HEK293T (cell line): ENCODE results near the gene ESYT2.

Experiments
- CTCF ChIA-PET: fragments of 350-600 bp; formaldehyde crosslinking; extraction: SDS; loops from one replicate; lab custom pipeline; 2021; ENCODE audit warnings: antibody characterized with exemption, inconsistent platforms; lab: Yijun Ruan, JAX
- POLR2A ChIA-PET: fragments of 350-600 bp; formaldehyde crosslinking; extraction: SDS; loops from one replicate; lab custom pipeline; 2020; ENCODE audit warnings: antibody characterized with exemption, inconsistent platforms; lab: Yijun Ruan, JAX
- DNase-seq: peaks from one replicate; pipeline ENCODE4 v3.0.0; 2012; ENCODE audit warnings: mixed read lengths; ENCODE audit errors: extremely low spot score
- ARNT ChIP-seq: fragments of 450-650 bp; IDR thresholded peaks from 2 replicates; pipeline ENCODE4 v1.6.1; 2017; ENCODE audit warnings: mild to moderate bottlenecking
- BHLHE40 ChIP-seq: fragments of 450-650 bp; IDR thresholded peaks from 2 replicates; pipeline ENCODE4 v1.6.1; 2016; ENCODE audit warnings: mild to moderate bottlenecking, moderate library complexity, borderline replicate concordance
- CTBP1 ChIP-seq: fragments of 450-650 bp; IDR thresholded peaks from 2 replicates; pipeline ENCODE4 v1.6.1; 2016; ENCODE audit warnings: borderline replicate concordance
- ELF4 ChIP-seq: fragments of 450-650 bp; IDR thresholded peaks from 2 replicates; pipeline ENCODE4 v1.6.1; 2017; ENCODE audit warnings: antibody characterized with exemption
- FOXA1 ChIP-seq: fragments of 450-650 bp; IDR thresholded peaks from 2 replicates; pipeline ENCODE4 v1.6.1; 2016; ENCODE audit warnings: mild to moderate bottlenecking
- FOXK2 ChIP-seq: fragments of 450-650 bp; IDR thresholded peaks from 2 replicates; pipeline ENCODE4 v1.6.1; 2016; ENCODE audit warnings: mild to moderate bottlenecking
- FOXM1 ChIP-seq: fragments of 450-650 bp; IDR thresholded peaks from 2 replicates; pipeline ENCODE4 v1.6.1; 2017; ENCODE audit warnings: mild to moderate bottlenecking, borderline replicate concordance
- HDGF ChIP-seq: fragments of 450-650 bp; IDR thresholded peaks from 2 replicates; pipeline ENCODE4 v1.6.1; 2017; ENCODE audit warnings: antibody characterized with exemption, borderline replicate concordance
- L3MBTL2 ChIP-seq: fragments of 450-650 bp; conservative IDR thresholded peaks from 2 replicates; pipeline ENCODE4 v1.6.1; 2016; ENCODE audit warnings: mild to moderate bottlenecking
- LEF1 ChIP-seq: fragments of 450-650 bp; IDR thresholded peaks from 2 replicates; pipeline ENCODE4 v1.6.1; 2017; ENCODE audit warnings: mild to moderate bottlenecking, borderline replicate concordance
- NFRKB ChIP-seq: fragments of 450-650 bp; IDR thresholded peaks from 2 replicates; pipeline ENCODE4 v1.6.1; 2016; ENCODE audit warnings: mild to moderate bottlenecking, moderate library complexity
- PKNOX1 ChIP-seq: fragments of 450-650 bp; IDR thresholded peaks from 2 replicates; pipeline ENCODE4 v1.6.1; 2016
- SP1 ChIP-seq: fragments of 450-650 bp; IDR thresholded peaks from 2 replicates; pipeline ENCODE4 v1.6.1; 2017
- SUZ12 ChIP-seq: fragments of 450-650 bp; IDR thresholded peaks from 2 replicates; pipeline ENCODE4 v1.6.1; 2016; ENCODE audit warnings: mild to moderate bottlenecking
- TARDBP ChIP-seq: fragments of 450-650 bp; IDR thresholded peaks from 2 replicates; pipeline ENCODE4 v1.6.1; 2016
- ZNF384 ChIP-seq: fragments of 450-650 bp; IDR thresholded peaks from 2 replicates; pipeline ENCODE4 v1.6.1; 2016

Gene ESYT2

GRCh38 chr7:158695056-158695455 is 134.3 kb downstream of the ESYT2 start:
- ChIA-PET POLR2A (interaction anchor here (3.1 kb wide), 1 partner anchor 10 kb away, joined by 19 read pairs; the partner anchor contains the start of gene NCAPG2), CTCF (no interaction called here)
- TF ChIP-seq CTBP1 (no peak), FOXA1 (no peak), ARNT (no peak), L3MBTL2 (no peak), HDGF (no peak), SUZ12 (no peak)
- DNase-seq, result no peak

- no peak for DNase-seq
- CTCF ChIA-PET, result no interaction called here
- POLR2A ChIA-PET, result interaction anchor here (3.1 kb wide), 1 partner anchor 10 kb away, joined by 19 read pairs; the partner anchor contains the start of gene NCAPG2
- TF ChIP-seq L3MBTL2 (no peak), ZNF384 (no peak), SP1 (no peak), CTBP1 (no peak), PKNOX1 (peak; percentile 80), SUZ12 (no peak), ARNT (no peak)
Measured at GRCh38 chr7:158694650-158695049, 134.7 kb downstream of the ESYT2 start.

DNA sequence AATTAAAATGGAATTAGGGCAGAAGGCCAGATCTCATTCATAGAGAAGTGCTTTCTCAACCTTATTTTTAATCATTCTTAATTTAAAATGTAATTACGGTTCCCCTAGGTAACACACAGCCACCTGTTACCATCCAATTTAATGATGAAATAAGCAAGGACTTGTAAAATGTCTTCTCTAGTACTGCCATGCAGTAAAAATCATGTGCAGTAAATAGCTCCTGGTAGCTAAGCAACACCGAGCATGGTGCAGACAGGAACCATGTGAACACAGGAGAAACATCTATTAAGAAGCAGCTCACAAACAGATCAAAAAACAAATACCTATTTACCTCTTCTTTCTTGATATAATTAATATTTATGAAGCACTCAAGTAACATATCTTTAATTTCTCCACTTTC is 139.8 kb downstream of the ESYT2 start:
- no peak for DNase-seq
- ChIA-PET POLR2A (no interaction called here), CTCF (no interaction called here)
- TF ChIP-seq PKNOX1 (no peak), CTBP1 (no peak), L3MBTL2 (no peak), FOXA1 (no peak), BHLHE40 (no peak), ARNT (no peak), NFRKB (no peak), HDGF (no peak), SP1 (no peak), SUZ12 (no peak), ELF4 (no peak), FOXK2 (no peak), LEF1 (no peak), TARDBP (no peak), ZNF384 (no peak), FOXM1 (no peak)

GRCh38 chr7:158687406-158687805 is 141.9 kb downstream of the ESYT2 start:
- TF ChIP-seq SP1 (no peak), BHLHE40 (no peak), ZNF384 (no peak), NFRKB (no peak), L3MBTL2 (no peak), CTBP1 (no peak), ELF4 (no peak), FOXA1 (no peak), FOXK2 (no peak), FOXM1 (no peak), TARDBP (no peak), PKNOX1 (no peak)
- CTCF ChIA-PET, result no interaction called here
- no peak for DNase-seq
- POLR2A ChIA-PET, result interaction anchor here (0.7 kb wide), 1 partner anchor 18 kb away, joined by 3 read pairs; the partner anchor contains the start of gene NCAPG2

DNA sequence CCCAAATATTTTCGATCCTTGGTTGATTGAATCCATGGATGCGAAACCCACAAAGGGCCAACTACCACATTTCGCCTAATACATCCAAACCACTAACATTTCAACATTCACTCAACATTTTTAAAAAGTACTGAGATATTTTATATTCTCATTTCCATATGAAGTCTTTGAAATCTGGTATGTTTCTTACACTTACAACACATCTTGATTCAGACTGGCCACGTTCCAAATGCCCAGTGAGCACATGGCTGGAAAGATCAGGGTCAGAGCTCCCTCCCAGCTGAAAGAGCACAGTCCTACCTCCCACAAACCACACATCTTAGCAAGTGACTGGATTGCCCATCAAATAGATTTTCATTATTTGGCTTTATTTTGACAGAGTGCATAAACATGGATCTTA is 143.6 kb downstream of the ESYT2 start:
- TF ChIP-seq SP1 (no peak), ELF4 (no peak), FOXM1 (no peak)
- ChIA-PET CTCF (no interaction called here), POLR2A (no interaction called here)
- DNase-seq, result no peak

DNA sequence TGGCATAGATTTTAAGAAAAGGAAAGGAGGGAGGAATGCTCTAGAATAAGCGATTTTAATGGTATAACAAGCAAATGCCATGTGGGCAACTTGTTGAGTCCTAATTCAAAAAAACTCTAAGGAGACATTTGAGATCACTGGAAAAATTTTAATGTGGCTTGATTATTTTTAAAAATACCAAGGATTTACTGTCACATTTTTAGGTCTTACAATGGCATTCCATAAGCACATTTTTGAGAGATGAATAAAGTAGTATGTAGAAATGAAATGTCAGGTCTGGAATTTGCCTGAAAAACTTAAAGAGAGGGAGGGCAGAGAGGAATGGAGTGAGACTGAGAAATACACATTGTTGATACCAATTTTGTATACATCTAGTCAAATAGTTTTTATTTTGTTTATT is 145.0 kb downstream of the ESYT2 start:
- no peak for DNase-seq
- ChIA-PET CTCF (no interaction called here), POLR2A (no interaction called here)
- no peak for TF ChIP-seq FOXM1
- TF ChIP-seq ZNF384, result no peak
- TF ChIP-seq FOXA1, result no peak
- no peak for TF ChIP-seq L3MBTL2
- TF ChIP-seq TARDBP, result no peak
- TF ChIP-seq CTBP1, result no peak
- no peak for TF ChIP-seq HDGF
- TF ChIP-seq BHLHE40, result no peak
- TF ChIP-seq ELF4, result no peak
- no peak for TF ChIP-seq PKNOX1
- no peak for TF ChIP-seq LEF1
- TF ChIP-seq FOXK2, result no peak
- no peak for TF ChIP-seq NFRKB

DNA sequence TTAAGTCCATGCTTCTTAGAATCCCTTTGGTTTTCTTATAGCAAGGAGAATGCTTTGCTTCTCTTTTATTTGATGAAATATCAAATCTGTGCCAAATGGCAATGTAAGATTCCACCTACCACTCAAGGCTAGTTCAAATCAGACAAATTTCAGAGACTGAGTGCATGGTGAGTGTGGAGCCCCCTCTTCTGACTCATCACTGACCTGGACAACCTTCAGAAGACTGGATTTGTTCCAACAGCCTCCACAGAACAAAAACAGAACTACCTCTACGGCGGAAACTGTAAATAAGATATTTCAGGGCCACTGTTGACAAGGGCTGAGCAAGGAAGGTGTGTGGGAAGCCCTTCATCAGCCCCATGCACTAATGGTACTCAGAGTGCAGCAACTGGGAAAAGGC is 145.8 kb downstream of the ESYT2 start:
- TF ChIP-seq SUZ12 (no peak), FOXA1 (no peak), FOXK2 (no peak), PKNOX1 (no peak), HDGF (no peak), SP1 (no peak)
- ChIA-PET CTCF (no interaction called here), POLR2A (no interaction called here)
- DNase-seq, result no peak
